NCI-H1694 treated with DMSO at 0.1 percent for 48 hours (cell line): Measurements from ENCODE around the gene SCYGR3.
"Not testable (repeated sequence)": the region's sequence is repeated elsewhere in the genome, so short reads cannot be mapped to it uniquely, and the experiment has no call there.

ENCODE experiments used
- DNase-seq: peaks from one replicate; lab custom pipeline; 2025; lab: John Stamatoyannopoulos, UW

The SCYGR3 gene

GRCh38 chr2:227613272-227613660 is 1.4 kb downstream of the SCYGR3 start:
- no peak for DNase-seq

DNA sequence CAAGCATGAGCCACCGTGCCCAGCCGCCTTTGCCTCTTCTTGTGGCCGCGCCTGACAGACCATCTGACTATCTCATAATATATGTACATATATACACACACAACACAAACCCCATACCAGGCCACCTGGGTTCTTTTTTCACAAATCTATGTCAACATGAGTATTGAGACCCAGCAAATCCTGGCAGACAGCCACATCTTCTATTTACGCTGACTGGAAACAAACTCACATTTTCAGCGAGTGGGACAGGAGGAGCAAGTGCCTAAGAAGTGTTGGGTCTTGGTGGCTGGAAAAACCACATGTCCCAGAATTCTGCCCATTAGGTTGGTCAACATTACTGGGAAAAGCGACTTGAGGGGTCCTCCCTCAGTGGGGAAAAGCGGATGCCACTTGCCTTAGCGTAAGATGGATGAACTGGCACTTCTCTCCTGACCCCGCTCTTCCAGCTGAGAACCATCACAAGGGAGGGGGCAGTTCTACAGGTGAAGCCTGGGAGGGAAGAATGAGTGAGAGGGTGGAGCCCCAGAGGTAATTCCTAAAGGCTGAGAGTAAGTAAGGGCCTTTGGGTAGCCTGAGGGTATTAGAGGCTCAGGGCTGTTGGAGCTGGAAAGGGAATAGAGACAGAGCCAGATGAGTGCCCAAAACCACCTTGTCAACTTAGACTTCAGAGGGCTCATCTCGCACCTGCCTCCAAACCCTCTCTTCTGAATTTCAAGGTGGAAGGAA is 1.9 kb downstream of the SCYGR3 start:
- DNase-seq = no peak

DNA sequence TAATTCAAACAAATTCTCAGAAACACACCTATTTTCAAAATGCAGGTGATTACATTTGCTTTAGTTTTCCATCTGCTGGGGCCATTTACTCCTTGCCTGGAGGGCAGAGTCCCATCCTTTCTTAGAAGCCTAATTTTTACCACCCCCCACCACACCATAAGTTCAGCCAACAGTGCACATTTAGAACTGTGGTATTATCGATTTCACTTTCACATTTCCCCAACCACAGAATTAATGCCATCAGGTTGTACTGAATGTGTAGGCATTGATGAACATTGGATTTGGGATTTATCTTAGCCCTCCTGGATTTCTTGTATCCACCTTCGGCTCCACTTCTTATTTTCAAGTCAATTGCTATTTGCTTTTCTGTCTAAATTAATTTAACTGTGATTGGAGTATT is 4.5 kb downstream of the SCYGR3 start:
- no peak for DNase-seq

DNA sequence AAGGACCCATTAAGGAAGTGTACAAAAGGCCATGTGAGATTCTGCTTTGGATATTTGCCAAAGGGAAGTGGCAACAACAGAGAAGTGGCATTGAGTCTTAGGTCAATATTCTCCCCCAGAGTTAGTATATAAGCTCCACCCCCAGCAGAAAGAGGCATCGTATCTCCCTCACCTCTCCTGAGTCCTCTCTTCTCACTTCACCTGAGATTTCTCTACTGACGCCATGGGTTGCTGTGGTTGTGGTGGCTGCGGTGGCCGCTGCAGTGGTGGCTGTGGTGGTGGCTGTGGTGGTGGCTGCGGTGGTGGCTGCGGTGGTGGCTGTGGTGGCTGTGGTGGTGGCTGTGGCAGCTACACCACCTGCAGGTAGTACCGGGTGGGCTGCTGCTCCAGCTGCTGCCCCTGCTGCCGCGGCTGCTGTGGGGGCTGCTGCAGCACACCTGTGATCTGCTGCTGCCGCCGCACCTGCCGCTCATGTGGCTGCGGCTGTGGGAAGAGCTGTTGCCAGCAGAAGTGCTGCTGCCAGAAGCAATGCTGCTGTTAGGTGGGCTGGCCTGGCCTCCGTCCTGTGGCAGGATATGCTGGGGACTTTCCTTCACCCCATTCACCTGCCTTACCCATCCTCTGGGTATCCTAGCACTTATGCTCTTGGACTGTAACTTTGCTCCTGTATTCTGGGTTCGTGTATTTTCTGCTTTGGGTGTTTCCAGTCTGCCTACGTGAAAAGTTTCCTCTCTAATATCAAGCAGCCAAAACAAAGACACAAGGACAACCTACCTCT is 5.9 kb downstream of the SCYGR3 start:
- DNase-seq = no peak

- DNase-seq = no peak
Observed at GRCh38 chr2:227607941-227608340, 6.7 kb downstream of the SCYGR3 start.

GRCh38 chr2:227606476-227606875 is 8.2 kb downstream of the SCYGR3 start:
- no peak for DNase-seq

GRCh38 chr2:227602358-227602757 is 12.3 kb downstream of the SCYGR3 start:
- no peak for DNase-seq

- DNase-seq = not testable (repeated sequence)
Observed at GRCh38 chr2:227598835-227599503, 15.7 kb downstream of the SCYGR3 start, which contains the start of gene SCYGR2. SCYGR2 (plus strand) TSS chr2:227598893; CDS start chr2:227598893, 0 bp downstream.

- DNase-seq = no peak
Observed at GRCh38 chr2:227597998-227598397, 16.6 kb downstream of the SCYGR3 start.

DNA sequence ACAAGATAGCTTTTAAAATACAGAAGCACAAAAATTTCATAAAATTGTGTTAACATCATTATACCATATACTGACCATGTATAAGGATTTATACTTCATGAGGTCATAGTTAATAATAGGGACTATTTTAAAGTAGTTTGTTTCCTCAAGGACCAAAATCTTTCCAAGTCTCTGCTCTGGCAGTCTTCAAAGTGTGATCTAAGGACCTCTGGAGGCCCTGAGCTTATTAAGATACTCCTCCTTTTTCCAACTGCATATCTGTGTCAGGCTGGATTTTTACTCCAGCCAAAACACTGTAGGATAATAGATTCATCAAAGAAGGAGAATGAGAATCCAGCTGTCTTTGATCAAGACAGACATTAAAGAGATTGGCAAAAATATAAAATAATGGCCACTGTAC is 17.6 kb downstream of the SCYGR3 start:
- DNase-seq = no peak

GRCh38 chr2:227595797-227596196 is 18.8 kb downstream of the SCYGR3 start:
- DNase-seq = no peak

DNA sequence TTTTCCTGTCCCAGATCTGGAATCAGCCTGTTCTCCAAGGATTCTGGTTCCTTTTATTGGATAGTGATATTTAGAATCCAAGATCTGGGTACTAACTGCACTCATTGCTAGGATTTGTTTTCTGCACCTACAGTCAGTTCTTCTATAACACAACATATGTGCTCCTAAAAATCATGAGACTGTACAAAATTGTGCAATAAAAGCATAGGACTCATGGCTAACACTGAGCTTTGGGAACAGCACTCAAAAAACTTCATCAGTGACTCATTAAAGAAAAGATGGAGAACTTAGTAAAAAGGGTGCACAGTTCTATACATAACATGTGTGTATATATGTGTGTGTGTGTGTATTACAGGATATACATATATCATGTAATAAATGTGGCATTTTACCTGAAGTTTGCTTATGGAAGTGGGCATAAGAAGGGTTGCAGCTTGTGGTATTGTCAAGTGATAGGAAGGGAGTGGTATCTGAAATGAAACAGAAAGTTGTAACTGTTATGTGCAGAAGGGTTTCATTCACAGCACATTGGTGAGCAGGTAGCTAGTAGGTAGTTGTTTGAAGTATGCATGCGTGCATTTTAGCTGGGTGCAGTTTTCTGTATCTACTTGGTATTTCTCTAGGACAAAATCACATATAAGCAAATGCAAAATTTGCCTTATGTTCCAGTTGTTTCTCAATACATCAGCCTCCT is 21.8 kb downstream of the SCYGR3 start:
- DNase-seq = no peak

GRCh38 chr2:227582369-227582768 is 32.3 kb downstream of the SCYGR3 start:
- no peak for DNase-seq

DNA sequence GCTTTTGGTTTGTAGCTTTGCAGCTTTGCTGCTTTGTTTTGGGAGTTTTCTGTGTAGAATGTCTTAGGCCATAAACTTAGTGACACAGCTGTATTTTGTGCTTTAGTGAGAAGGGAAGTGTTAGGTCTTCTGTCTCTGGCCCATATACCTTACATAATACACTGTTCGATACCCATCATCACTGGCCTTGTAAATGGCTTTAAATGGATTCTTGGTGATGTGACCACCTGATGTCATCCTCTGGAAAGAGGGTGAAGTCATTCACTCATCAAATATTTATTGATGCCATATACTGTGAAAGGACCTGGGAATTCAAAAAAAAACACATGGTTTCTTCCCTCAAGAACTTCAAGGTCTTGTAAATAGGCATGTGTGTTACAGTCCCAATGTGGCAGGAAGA is 34.8 kb downstream of the SCYGR3 start:
- DNase-seq = no peak

GRCh38 chr2:227578642-227579041 is 36.0 kb downstream of the SCYGR3 start:
- DNase-seq = no peak

GRCh38 chr2:227577555-227577954 is 37.1 kb downstream of the SCYGR3 start:
- DNase-seq = no peak

GRCh38 chr2:227576812-227577211 is 37.8 kb downstream of the SCYGR3 start:
- DNase-seq = no peak

DNA sequence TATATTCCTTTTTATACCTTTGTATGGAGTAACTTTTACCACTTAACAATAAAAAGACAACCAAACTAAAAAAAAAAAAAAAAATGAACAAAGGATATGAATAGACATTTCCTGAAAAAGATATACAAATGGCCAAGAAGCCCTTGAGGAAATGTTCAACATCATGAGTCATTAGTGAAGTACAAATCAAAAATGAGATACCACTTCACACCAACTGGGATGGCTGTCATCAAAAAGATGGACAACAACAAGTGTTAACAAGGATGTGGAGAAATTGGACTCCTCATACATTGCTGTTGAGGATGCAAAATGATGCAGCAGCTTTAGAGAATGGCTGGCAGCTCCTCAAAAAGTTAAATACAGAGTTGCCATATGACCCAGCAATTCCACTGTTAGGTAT is 38.5 kb downstream of the SCYGR3 start:
- no peak for DNase-seq

DNA sequence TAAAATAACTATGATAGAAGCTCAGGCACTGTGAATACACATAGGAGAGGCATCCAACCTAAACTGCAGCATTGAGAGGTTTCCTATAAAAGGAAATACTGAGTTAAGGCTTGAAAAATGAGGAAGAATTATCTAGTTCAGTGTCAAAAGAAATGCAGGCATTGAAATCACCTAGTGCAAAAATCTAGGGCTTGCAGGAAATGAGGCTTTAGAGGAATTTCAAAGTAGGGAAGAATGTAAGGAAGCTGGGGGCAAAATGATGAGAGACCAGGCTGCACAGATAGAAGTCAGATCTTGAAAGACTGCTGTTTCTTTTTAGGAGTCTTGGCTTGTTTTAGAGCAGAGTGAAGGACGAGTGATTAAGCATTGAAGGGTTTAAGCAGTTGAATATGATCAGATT is 44.0 kb downstream of the SCYGR3 start:
- no peak for DNase-seq

DNA sequence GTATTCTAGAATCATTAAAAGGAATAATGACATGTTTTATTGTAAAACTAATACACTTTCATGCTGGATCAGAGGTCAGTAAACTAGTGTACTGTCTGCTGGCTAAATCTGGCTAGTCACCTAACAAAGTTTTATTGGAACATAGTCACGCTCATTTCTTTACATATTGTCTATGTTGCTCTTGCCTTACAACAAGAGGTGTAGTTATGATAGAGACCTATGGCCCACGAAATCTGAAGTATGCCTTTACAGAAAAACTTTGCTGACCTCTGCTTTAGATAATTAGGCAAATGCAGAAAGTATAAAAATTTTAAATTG is 45.8 kb downstream of the SCYGR3 start:
- DNase-seq = no peak

DNA sequence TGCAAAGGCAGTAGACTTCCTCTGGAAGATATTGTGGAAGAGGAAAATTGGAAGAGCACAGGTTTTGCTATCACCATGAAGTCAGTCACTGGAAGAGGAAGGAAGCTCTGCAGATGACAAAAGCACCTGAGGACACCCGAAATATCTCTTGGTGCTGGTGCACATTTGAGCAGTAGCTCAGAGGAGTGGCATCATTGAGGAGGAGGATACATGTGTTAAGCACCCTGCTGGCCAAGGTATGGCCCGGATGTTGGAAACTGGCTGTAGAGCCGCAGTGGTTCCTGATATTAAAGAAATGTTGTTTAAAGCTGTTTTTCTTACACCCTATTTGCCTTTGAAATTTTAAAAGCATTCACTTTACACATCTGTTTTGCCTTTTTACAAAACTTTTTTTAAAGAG is 48.6 kb downstream of the SCYGR3 start:
- DNase-seq = no peak

- DNase-seq = no peak
Observed at GRCh38 chr2:227565080-227565479, 49.6 kb downstream of the SCYGR3 start.
